GM19397 (cell line): ENCODE data around the gene TFF2.

Experiments
- ATAC-seq: cut with Tn5 transposase; IDR thresholded peaks from one replicate; pipeline ENCODE4 v1.9.1; 2021; ENCODE audit warnings: mild to moderate bottlenecking, moderate library complexity; ENCODE audit not compliant: unreplicated experiment

The TFF2 gene

DNA sequence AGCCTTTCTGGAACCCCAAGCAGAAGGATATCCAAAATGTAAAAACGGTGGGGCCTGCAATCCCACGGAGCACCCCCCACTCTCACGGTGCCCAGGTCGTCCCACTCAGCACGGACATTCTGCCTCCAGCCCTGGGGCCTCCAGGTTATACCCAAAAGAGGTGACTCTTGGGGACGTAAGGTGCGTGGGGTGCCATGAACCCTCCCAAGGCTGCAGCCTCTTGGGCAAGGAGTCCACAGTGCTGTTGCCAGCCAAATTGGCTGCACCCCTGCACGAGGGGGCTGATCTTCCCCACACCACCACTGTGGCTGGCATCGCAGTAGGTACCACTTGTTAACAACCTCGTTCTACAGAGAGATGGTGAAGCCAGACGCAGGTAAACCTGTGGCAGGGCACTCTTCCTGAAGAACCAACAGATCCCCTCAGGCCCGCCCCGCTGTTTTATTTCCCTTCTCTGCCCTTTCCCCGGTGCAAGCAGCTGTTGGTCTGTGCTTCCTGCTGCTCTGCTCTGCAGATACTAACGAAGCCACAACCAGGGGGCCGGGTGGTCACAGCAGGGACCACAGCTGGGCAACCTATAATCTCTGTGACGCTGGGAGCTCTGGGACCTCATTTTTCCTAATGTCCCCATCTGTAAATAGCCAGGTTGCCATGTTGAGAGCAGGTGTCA lies 44.3 kb downstream of the TFF2 start:
- ATAC-seq = no peak

GRCh38 chr21:42305707-42306147 lies 45.1 kb downstream of the TFF2 start:
- ATAC-seq = no peak

DNA sequence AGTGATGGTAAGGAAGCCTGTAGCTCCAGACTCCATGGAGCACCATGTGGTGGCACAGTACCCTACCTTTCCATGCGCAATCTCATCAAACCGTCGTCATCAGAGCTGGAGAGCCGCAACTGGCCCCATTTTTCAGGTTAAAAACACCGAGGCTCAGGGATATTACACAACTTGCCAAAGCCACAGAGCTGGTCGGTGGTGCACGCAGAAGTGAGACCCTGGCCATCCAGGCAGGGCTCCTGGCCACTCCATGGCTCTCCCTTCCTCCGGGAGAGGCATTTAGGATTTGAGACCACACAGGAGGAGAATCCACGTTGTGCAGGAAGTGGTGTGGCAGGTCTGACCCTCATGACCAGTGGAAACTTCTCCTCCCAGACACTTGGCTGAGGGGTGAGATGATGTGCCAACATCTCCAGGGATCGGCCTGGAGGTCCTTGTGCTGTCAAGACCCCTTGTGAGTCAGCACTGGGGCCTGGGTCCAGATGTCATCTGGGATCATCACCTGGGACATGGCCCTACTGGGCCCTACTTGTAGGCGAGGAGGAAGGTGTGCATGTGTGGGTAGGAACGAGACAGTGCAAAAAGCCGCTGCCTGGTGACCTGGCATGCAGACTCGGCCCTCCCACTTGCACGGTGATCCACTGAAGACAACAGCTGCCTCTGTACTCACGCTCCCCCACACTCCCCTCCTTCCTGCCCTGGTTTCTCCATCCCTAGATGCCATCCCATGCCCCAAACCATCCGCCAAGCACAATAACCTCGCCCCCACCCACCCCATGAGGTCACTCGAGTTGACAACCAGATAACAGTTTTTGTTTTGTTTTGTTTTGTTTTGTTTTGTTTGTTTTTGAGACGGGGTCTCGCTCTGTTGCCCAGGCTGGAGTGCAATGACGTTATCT lies 46.0 kb downstream of the TFF2 start:
- ATAC-seq = no peak

GRCh38 chr21:42303443-42303842 lies 47.4 kb downstream of the TFF2 start:
- ATAC-seq = no peak

GRCh38 chr21:42302794-42303193 lies 48.0 kb downstream of the TFF2 start:
- no peak for ATAC-seq

GRCh38 chr21:42302076-42302650 lies 48.6 kb downstream of the TFF2 start:
- no peak for ATAC-seq

DNA sequence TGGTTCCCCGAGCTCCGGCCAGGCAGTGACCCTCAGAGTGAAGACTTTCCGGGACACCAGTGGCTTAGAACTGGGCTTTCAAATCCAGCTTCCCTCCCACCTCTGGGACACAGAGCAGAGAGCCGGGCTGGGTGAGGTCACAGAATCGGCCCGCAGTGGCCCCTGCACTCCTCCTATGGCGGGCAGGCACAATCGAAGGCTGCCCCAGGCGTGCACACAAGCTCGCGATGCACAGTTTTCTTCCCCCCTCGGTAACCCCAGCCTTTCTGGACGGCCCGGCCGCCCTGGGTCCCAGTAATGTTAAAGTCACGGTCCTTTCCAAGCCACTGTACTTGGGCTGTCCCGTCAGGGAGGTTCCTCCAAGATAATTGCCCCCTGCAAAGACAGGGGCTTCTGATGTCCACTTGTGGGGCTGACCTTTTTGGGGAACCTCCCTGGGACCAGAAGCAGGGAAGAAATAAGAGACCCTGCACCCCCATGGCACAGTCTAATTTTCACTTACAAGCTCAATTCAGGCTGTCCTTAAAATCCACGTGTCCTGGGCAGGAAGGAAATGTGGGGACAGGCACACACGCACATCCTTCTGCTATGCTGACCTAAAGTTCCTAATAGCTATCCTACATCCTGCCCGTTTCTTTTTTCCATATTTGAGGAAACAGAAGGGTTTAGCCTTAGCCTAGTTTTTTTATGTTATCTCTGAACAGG lies 49.3 kb downstream of the TFF2 start:
- ATAC-seq = no peak

- no peak for ATAC-seq
Measured at GRCh38 chr21:42300956-42301355, 49.8 kb downstream of the TFF2 start.

- ATAC-seq = no peak
Measured at GRCh38 chr21:42300045-42300583, 50.7 kb downstream of the TFF2 start.

DNA sequence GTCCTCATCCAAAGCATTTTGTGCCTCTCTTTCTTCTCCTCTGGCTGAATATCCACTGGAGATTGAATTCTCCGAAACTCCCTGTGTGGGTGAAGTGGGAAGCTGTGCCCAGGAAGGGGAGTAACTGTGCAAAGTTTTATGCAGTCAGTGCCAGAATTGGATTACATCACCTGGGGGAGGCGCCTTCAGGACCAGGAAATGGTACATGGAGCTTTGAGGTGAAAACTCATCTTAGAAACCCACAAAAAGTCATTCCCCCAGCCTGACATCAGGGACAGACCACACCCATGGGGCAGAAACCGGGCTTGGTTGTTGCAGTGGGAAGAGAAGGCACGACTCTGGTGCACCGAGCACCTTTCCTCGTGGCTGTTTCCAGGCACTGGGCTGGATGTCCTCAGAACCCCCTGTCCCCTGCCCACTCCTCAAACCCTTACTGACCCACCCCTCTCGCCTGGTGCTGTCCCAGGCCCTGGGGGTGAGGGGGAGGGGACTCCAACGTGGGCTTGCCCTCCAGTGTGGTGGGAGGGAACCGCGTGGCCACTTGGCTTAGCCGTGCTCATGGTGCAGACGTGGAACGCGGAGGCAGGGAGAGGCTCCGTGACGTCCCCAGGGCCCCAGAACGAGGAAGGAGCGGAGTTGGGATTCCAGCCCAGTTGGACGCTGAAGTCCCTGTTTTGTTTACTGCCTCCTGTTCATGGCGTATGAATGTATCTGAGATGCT lies 51.3 kb downstream of the TFF2 start:
- ATAC-seq = no peak

DNA sequence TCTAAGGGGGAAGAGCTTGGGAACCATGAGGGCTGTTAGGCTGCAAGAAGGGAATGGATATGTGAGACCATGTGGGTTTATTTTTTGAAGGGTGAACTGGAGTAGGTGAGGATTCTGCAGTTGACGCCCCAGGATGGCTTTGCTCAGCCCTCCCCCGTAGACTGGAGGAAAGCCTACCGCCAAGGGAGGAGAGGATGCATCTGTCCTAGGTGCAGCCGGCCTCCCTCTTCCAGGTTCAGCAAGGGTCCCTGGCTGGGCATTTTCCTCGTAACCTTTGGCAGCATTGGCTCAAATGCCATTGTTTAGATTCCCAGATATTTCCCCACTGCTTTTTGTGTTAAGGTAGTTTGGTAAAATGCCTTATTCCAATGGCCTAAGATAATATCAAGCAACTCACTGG lies 52.1 kb downstream of the TFF2 start:
- no peak for ATAC-seq

DNA sequence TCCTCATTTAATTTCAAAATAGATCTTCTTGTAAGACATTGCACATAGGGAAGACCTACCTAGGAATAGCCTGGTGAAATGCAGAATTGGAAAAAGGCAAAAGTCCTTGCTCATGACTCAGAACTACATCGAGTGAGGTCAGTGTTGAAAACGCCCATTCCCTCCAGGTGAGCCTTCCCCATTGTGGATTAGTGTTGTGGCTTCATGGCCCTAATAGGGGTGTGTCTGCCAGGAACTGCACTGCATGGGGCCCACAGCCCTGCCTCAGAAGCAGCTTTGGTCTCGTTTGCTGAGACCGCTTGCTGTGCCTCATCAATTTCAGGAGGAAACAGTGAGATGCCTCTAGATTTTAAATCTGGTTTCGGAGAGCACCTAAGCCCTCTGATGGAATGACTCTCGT lies 52.6 kb downstream of the TFF2 start:
- ATAC-seq = no peak

DNA sequence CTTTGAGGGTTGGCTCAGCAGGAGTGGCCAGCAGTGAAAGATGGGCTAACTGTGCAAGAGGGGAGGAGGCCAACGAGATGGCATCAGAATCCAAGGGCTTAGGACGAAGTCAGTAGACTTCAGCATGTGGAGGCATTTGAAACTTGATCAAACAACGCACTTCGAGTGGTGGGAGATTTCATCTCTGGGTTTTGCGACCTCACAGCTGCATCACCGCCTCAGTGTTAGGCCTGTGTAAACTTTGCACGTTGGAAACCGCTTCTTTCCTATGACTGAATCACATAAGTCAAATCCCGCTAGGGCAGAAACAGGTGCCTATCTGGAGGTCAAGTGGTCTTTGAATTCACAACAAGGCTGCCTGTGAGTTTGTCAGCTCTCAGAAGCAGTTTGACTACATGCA lies 53.4 kb downstream of the TFF2 start:
- no peak for ATAC-seq

- no peak for ATAC-seq
Measured at GRCh38 chr21:42296501-42296900, 54.3 kb downstream of the TFF2 start.
